Endothelial cell of umbilical vein (primary cell): ENCODE measurements around the gene DCAF10. TPM values are rescaled to one million over a fixed set of nuclear protein-coding genes. Genes with fewer than 3 reads are reported as not detected.

Source experiments
- BruUV-seq: library from RNA; stranded (reverse); fragments of 400-500 nt; replicated peaks from 2 replicates; lab custom pipeline; 2021; lab: Mats Ljungman, UMichigan
- CTCF ChIA-PET: fragments of 300-600, 350-600 bp; sonication (Branson Sonifier 250); formaldehyde crosslinking; loops from one replicate; lab custom pipeline; 2021; ENCODE audit warnings: antibody characterized with exemption, inconsistent platforms; lab: Charles Lee
- POLR2A ChIA-PET: fragments of 300-600, 350-600 bp; sonication (Branson Sonifier 250); formaldehyde crosslinking; loops from one replicate; lab custom pipeline; 2021; ENCODE audit warnings: antibody characterized with exemption, inconsistent platforms; lab: Charles Lee
- DNase-seq: peaks from one replicate; pipeline ENCODE4 v3.0.0-alpha.2; 2011; ENCODE audit warnings: low read depth, low spot score
- FAIRE-seq: peaks from 2 replicates; lab custom pipeline; 2011; peaks lifted over from hg19 to GRCh38; lab: Jason Lieb, UNC
- H2AFZ ChIP-seq: 2 replicates; pipeline ENCODE4 v1.6.0; 2012; ENCODE audit warnings: low read depth, low read length, control low read depth, inconsistent platforms
- H3K27ac ChIP-seq: 2 replicates; pipeline ENCODE4 v1.5.1; 2011; ENCODE audit warnings: low read depth, mild to moderate bottlenecking, control low read depth, low read length, moderate library complexity; ENCODE audit not compliant: insufficient read depth
- H3K27me3 ChIP-seq, 2 experiments: 2 replicates each; pipeline versions ENCODE4 v1.6.0 to v1.6.1; 2011; ENCODE audit warnings: low read length in 2 of 2, mixed read lengths in 1 of 2; ENCODE audit not compliant: control insufficient read depth in 2 of 2, insufficient read depth in 2 of 2
- H3K36me3 ChIP-seq, 2 experiments: 2 replicates in 1 of 2; 3 replicates in 1 of 2; pipeline ENCODE4 v1.5.1; 2011; ENCODE audit warnings: low read length in 2 of 2, mild to moderate bottlenecking in 1 of 2, moderate library complexity in 1 of 2; ENCODE audit not compliant: control insufficient read depth in 2 of 2, insufficient read depth in 2 of 2; ENCODE audit errors: extremely low read depth in 1 of 2
- H3K4me1 ChIP-seq: 3 replicates; pipeline ENCODE4 v1.5.1; 2011; ENCODE audit warnings: mild to moderate bottlenecking, low read length; ENCODE audit not compliant: control insufficient read depth, insufficient read depth; ENCODE audit errors: extremely low read depth
- H3K4me2 ChIP-seq: 2 replicates; pipeline ENCODE4 v1.6.1; 2011; ENCODE audit warnings: low read length, control low read depth, mixed read lengths; ENCODE audit not compliant: insufficient read depth
- H3K4me3 ChIP-seq, 3 experiments: fragments of 200-600 bp in 1 of 3; sonication (generic), shearing (Covaris generic) in 1 of 3; replicated peaks in 1 of 3; 2 replicates each; pipeline ENCODE4 v1.5.1; 2011 to 2016; ENCODE audit warnings: control low read depth in 3 of 3, low read length in 3 of 3, mild to moderate bottlenecking in 2 of 3, inconsistent platforms in 1 of 3, low read depth in 1 of 3, moderate library complexity in 1 of 3; ENCODE audit not compliant: insufficient read depth in 1 of 3
- H3K79me2 ChIP-seq: 2 replicates; pipeline ENCODE4 v1.6.0; 2012; ENCODE audit warnings: low read length, inconsistent platforms; ENCODE audit not compliant: control insufficient read depth, insufficient read depth
- H3K9ac ChIP-seq: replicated peaks from 2 replicates; pipeline ENCODE3; 2011; ENCODE audit warnings: low read length, control low read depth; ENCODE audit not compliant: insufficient read depth; ENCODE audit errors: extremely low read depth
- H3K9me1 ChIP-seq: replicated peaks from 3 replicates; pipeline ENCODE4 v1.6.0; 2011; ENCODE audit warnings: mild to moderate bottlenecking, low read length; ENCODE audit not compliant: control insufficient read depth, insufficient read depth; ENCODE audit errors: extremely low read depth
- H3K9me3 ChIP-seq: replicated peaks from 2 replicates; pipeline ENCODE4 v1.5.1; 2012; ENCODE audit warnings: low read length, inconsistent platforms; ENCODE audit not compliant: control insufficient read depth, insufficient read depth
- H4K20me1 ChIP-seq: replicated peaks from 2 replicates; pipeline ENCODE3; 2011; ENCODE audit warnings: mild to moderate bottlenecking, low read length; ENCODE audit not compliant: control insufficient read depth, insufficient read depth; ENCODE audit errors: extremely low read depth
- EZH2 ChIP-seq: IDR thresholded peaks from 2 replicates; pipeline ENCODE4 v1.6.1; 2012; ENCODE audit warnings: borderline replicate concordance, low read depth, mild to moderate bottlenecking, moderate library complexity, low read length, inconsistent platforms; ENCODE audit not compliant: severe bottlenecking
- FOS ChIP-seq: IDR thresholded peaks from 2 replicates; pipeline ENCODE4 v1.6.1; 2011; ENCODE audit warnings: mild to moderate bottlenecking, low read length, moderate library complexity, borderline replicate concordance; ENCODE audit not compliant: insufficient read depth
- GATA2 ChIP-seq: IDR thresholded peaks from 2 replicates; pipeline ENCODE4 v1.7.0; 2011; ENCODE audit warnings: low read depth, mild to moderate bottlenecking, moderate library complexity, mixed read lengths, low read length; ENCODE audit not compliant: insufficient read length, insufficient read depth
- JUN ChIP-seq: IDR thresholded peaks from 2 replicates; pipeline ENCODE4 v1.6.1; 2011; ENCODE audit warnings: borderline replicate concordance, low read depth; ENCODE audit not compliant: insufficient read length, insufficient read depth
- MYC ChIP-seq: IDR thresholded peaks from one replicate; pipeline ENCODE4 v1.6.1; 2011; ENCODE audit warnings: mild to moderate bottlenecking, low read depth, low read length
- POLR2A ChIP-seq: IDR thresholded peaks from 2 replicates; pipeline ENCODE4 v1.6.1; 2012; ENCODE audit warnings: low read depth, mild to moderate bottlenecking, control low read depth, low read length
- POLR2AphosphoS5 ChIP-seq: IDR thresholded peaks from 2 replicates; pipeline ENCODE4 v1.6.1; 2012; ENCODE audit warnings: low read depth, mild to moderate bottlenecking, control low read depth, low read length, moderate library complexity; ENCODE audit not compliant: insufficient read depth
- dilution Hi-C: fragments of 300-500 bp; cut with MboI; formaldehyde crosslinking; loops from one replicate; pipeline ENCODE4 v1.15.0; 2019; ENCODE audit warnings: low sequenced_read_pairs; ENCODE audit not compliant: extremely low pct_ligation_motif_present
- intact Hi-C: fragments of 100-400 bp; cut with micrococcal nuclease; formaldehyde crosslinking; loops from one replicate; pipeline ENCODE4 v1.10.0; 2022
- polyA plus RNA-seq, 4 experiments: library from polyadenylated mRNA; depleted of rRNA in 3 of 4; stranded (reverse) in 3 of 4; unstranded in 1 of 4; fragments of >200 nt; gene quantifications; 2 replicates each; pipeline versions ENCODE4 v1.2.1 to v1.2.3, GENCODE V29; 2011 to 2012; ENCODE audit warnings: missing spikeins in 1 of 4
- total RNA-seq: library from RNA; stranded (reverse); gene quantifications from 2 replicates; pipeline ENCODE4 v1.2.3, GENCODE V29; 2021
- TF ChIP-seq, protein P1 (sequence below), 2 donors: IDR thresholded peaks; 1 replicate in 1 of 2; 2 replicates in 1 of 2; pipeline ENCODE4 v1.5.1; 2011; ENCODE audit warnings: low read length in 2 of 2, mild to moderate bottlenecking in 2 of 2, moderate library complexity in 2 of 2, control low read depth in 1 of 2, inconsistent platforms in 1 of 2, low read depth in 1 of 2; ENCODE audit not compliant: insufficient read depth in 1 of 2; ENCODE audit errors: extremely low read depth in 1 of 2
- TF ChIP-seq, protein P2 (sequence below): IDR thresholded peaks from 2 replicates; pipeline ENCODE4 v1.6.1; 2011; ENCODE audit not compliant: insufficient read depth, insufficient read length

DCAF10 gene
- total and polyA plus RNA-seq, 2 donors (not counting 3 experiments of a cell fraction or from before 2014, with no cell fraction given) = 13.1 to 21.5 TPM

DNA sequence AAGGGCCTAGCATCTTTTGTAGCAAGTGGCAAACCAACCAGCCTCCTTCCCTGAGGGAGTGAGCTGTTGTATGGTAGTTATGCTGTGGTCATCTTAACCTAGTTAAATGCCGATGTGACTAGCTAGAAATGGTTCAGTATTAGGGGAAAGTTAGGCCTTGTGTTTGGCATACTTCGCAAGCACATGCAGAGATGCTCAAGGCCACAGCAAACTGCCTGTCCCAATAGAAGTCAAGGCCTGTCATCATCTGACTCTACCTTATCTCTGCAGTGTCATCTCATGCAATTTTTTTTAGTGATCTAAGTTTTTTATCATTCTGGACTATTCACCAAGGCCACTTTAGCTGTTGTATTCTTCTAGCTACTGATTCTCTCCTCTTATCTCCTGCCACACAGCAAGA lies 10.5 kb upstream of the DCAF10 start:
- Histone ChIP-seq H3K4me1 (peaks cover 6% of the 10 kb centered on the region), H3K27ac (no peak overlapping the region), H3K4me2 (no peak overlapping the region), H3K9me1 (no peaks in the 10 kb centered on the region), H4K20me1 (no peaks in the 10 kb centered on the region), H3K9ac (no peak overlapping the region), H3K27me3 (no peaks in the 10 kb centered on the region), H3K9me3 (no peaks in the 10 kb centered on the region), H3K79me2 (peaks cover 1% of the 10 kb centered on the region), H3K4me3 (no peak overlapping the region), H2AFZ (no peak overlapping the region), H3K36me3 (no peaks in the 10 kb centered on the region)
- FAIRE-seq (no peak), DNase-seq (no peak)
- ChIA-PET POLR2A (no interaction called here), CTCF (interaction anchor here (0.6 kb wide), 1 partner anchor 49 kb away, joined by 3 read pairs; no protein-coding TSS in a partner anchor)
- dilution Hi-C loops = no loop called here
- no TSS peak for BruUV-seq
- intact Hi-C loops = no loop called here
- TF ChIP-seq POLR2AphosphoS5 (no peak), JUN (no peak), EZH2 (no peak), GATA2 (no peak), POLR2A (no peak)
- TF ChIP-seq, protein P1, sequence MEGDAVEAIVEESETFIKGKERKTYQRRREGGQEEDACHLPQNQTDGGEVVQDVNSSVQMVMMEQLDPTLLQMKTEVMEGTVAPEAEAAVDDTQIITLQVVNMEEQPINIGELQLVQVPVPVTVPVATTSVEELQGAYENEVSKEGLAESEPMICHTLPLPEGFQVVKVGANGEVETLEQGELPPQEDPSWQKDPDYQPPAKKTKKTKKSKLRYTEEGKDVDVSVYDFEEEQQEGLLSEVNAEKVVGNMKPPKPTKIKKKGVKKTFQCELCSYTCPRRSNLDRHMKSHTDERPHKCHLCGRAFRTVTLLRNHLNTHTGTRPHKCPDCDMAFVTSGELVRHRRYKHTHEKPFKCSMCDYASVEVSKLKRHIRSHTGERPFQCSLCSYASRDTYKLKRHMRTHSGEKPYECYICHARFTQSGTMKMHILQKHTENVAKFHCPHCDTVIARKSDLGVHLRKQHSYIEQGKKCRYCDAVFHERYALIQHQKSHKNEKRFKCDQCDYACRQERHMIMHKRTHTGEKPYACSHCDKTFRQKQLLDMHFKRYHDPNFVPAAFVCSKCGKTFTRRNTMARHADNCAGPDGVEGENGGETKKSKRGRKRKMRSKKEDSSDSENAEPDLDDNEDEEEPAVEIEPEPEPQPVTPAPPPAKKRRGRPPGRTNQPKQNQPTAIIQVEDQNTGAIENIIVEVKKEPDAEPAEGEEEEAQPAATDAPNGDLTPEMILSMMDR (IDR thresholded peaks at IDR 0.05; ENCODE audit: extremely low read depth in 1 of 2, insufficient read depth in 1 of 2, low read depth in 1 of 2, low read length in 2 of 2) = no peak

DNA sequence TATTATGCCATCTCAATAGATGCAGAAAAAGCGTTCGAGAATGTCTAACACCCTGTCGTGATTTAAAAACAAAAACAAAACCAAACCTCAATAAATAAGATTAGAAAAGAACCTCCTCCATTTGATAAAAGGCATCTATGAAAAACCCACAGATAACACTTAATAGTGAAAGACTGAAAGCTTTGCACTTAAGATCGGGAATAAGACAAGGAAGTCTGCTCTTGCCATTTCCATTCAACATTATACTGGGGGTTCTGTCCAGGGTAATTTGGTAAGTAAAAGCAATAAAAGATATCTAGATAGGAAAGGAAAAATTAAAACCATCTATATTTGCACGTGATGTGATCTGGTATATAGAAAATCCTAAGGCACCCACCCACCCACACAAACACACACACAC lies 8.5 kb upstream of the DCAF10 start:
- no peak for FAIRE-seq
- Histone ChIP-seq H3K4me2 (no peak overlapping the region), H3K9me1 (no peaks in the 10 kb centered on the region), H3K4me3 (no peak overlapping the region), H3K27ac (no peak overlapping the region), H3K4me1 (peaks cover 3% of the 10 kb centered on the region), H3K9me3 (no peaks in the 10 kb centered on the region), H4K20me1 (no peaks in the 10 kb centered on the region), H3K36me3 (no peaks in the 10 kb centered on the region), H3K27me3 (no peaks in the 10 kb centered on the region), H2AFZ (no peak overlapping the region), H3K79me2 (no peaks in the 10 kb centered on the region), H3K9ac (no peak overlapping the region)
- ChIA-PET CTCF (no interaction called here), POLR2A (no interaction called here)
- intact Hi-C loops = no loop called here
- dilution Hi-C loops = no loop called here
- DNase-seq = no peak
- no TSS peak for BruUV-seq
- TF ChIP-seq, protein P2, sequence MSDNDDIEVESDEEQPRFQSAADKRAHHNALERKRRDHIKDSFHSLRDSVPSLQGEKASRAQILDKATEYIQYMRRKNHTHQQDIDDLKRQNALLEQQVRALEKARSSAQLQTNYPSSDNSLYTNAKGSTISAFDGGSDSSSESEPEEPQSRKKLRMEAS = no peak
- TF ChIP-seq POLR2AphosphoS5 (no peak), MYC (no peak), JUN (no peak), POLR2A (no peak), GATA2 (no peak), FOS (no peak), EZH2 (no peak)
- TF ChIP-seq, protein P1 (IDR thresholded peaks at IDR 0.05; ENCODE audit: extremely low read depth in 1 of 2, insufficient read depth in 1 of 2, low read depth in 1 of 2, low read length in 2 of 2) = no peak
